ENCODE data around the gene MYL11. TPM values are rescaled to one million over a fixed set of nuclear protein-coding genes. Genes with fewer than 3 reads are reported as not detected.

The MYL11 gene
- polyA plus RNA-seq, 1 of the 3 experiments (the other 2 are of a cell fraction): 0.23 TPM

- Histone ChIP-seq H3K36me3 (replicated peaks in 1 of 2; ENCODE audit: control insufficient read depth in 1 of 2, insufficient read depth in 2 of 2, low read length in 1 of 2) (peaks cover 7 to 27% of the 10 kb centered on the region in 2 experiments), H3K9me2 (no peaks in the 10 kb centered on the region), H3K27me3 (ENCODE audit: insufficient read depth) (no peaks in the 10 kb centered on the region), H2AFZ (ENCODE audit: low read depth) (no peak overlapping the region), H3K9me3 (no peaks in the 10 kb centered on the region), H3K79me2 (ENCODE audit: insufficient read depth) (peaks cover 9% of the 10 kb centered on the region; the same call in 1 of the 2 replicates), H3K27ac (ENCODE audit: low read depth in 2 of 2, low read length in 1 of 2) (peak overlapping the region in 1 of 2 experiments; percentile 30; a peak in 2 of 4 replicates), H3K4me2 (0 out of 2 replicates have a peak overlapping the region, but pooled peaks have one; percentile 50), H3F3A (replicated peaks; ENCODE audit: insufficient read depth) (peaks cover 25% of the 10 kb centered on the region), H3K4me3 (ENCODE audit: low read depth in 2 of 2, low read length in 1 of 2) (peak overlapping the region; percentile 12 to 40; a peak in 3 of 4 replicates), H3K9ac (no peak overlapping the region), H4K20me1 (ENCODE audit: insufficient read depth) (peaks cover 4% of the 10 kb centered on the region; the same call in 1 of the 2 replicates), H3K4me1 (ENCODE audit: control insufficient read depth in 1 of 2, insufficient read depth in 2 of 2, low read depth in 1 of 2, low read length in 1 of 2) (peaks cover 0 to 13% of the 10 kb centered on the region in 2 experiments; a peak in 1 of 4 replicates)
- POLR2A ChIA-PET: interaction anchor here (0.6 to 1.5 kb wide), 8 partner anchors 9 to 154 kb away, joined by 3 to 15 read pairs (median 6); partner anchors contain the start of genes DCTPP1, TBC1D10B, ZNF48 and ZNF771
- DNase-seq: no peak
- CTCF ChIA-PET: interaction anchor here (0.8 to 4.0 kb wide), 12 partner anchors 9 to 603 kb away, joined by 3 to 24 read pairs (median 4); partner anchors contain the start of genes DCTPP1, PAGR1 and ZNF771
- TF ChIP-seq IRF3 (IDR thresholded peaks at IDR 0.05; ENCODE audit: low read depth, low read length): no peak
- TF ChIP-seq MXI1 (IDR thresholded peaks at IDR 0.05; ENCODE audit: low read depth, low read length): no peak
- no peak for TF ChIP-seq NRF1 (IDR thresholded peaks at IDR 0.05; ENCODE audit: low read depth, low read length)
- TF ChIP-seq POLR2AphosphoS5 (IDR thresholded peaks at IDR 0.05; ENCODE audit: low read depth, low read length): no peak
- TF ChIP-seq RFX5 (IDR thresholded peaks at IDR 0.05; ENCODE audit: low read length): no peak
- no peak for TF ChIP-seq FOSL2 (IDR thresholded peaks at IDR 0.05; ENCODE audit: borderline replicate concordance, low read depth)
- no peak for TF ChIP-seq SMC3 (IDR thresholded peaks at IDR 0.05; ENCODE audit: low read depth, low read length)
- TF ChIP-seq EP300 (IDR thresholded peaks at IDR 0.05; ENCODE audit: borderline replicate concordance in 1 of 2, low read depth in 1 of 2, low read length in 1 of 2): no peak
- no peak for TF ChIP-seq GABPA (IDR thresholded peaks at IDR 0.05; ENCODE audit: low read depth)
- no peak for TF ChIP-seq REST (IDR thresholded peaks at IDR 0.05; ENCODE audit: low read depth, low read length)
- TF ChIP-seq CHD2 (IDR thresholded peaks at IDR 0.05; ENCODE audit: low read length, partially characterized antibody): no peak
- 94% methylated on average over 17 of the region's 31 CpGs for WGBS (ENCODE audit: low lambda C conversion rate)
Observed at GRCh38 chr16:30418350-30419181, 44.0 kb downstream of the MYL11 start.

Measured in SK-N-SH (cell line).